Measurements from ENCODE around the gene MYOG. TPM values are rescaled to one million over a fixed set of nuclear protein-coding genes. Genes with fewer than 3 reads are reported as not detected.

Gene MYOG
- total and polyA plus RNA-seq, 2 of the 13 experiments (the other 11 are each of a cell fraction or from before 2014, with no cell fraction given) = not detected

- H3K36me3 ChIP-seq (replicated peaks in 1 of 2; ENCODE audit: control insufficient read depth in 1 of 2, insufficient read depth in 2 of 2, low read length in 2 of 2) = no peaks in the 10 kb centered on the region
- ATAC-seq (no peak), FAIRE-seq (no peak), DNase-seq (ENCODE audit: low spot score) (no peak)
- H3K27me3 ChIP-seq (ENCODE audit: control insufficient read depth in 1 of 2, insufficient read depth in 2 of 2, low read length in 2 of 2) = peaks cover under 1 to 2% of the 10 kb centered on the region in 2 experiments; a peak in 2 of 5 replicates
- H3K9ac ChIP-seq (ENCODE audit: insufficient read depth, low read depth, low read length) = no peak overlapping the region
- H3K4me1 ChIP-seq (ENCODE audit: insufficient read depth, low read length) = peaks cover 8% of the 10 kb centered on the region
- intact Hi-C loops (cut with micrococcal nuclease; ENCODE audit: unreplicated experiment) = no loop called here
- H3K4me2 ChIP-seq (ENCODE audit: low read depth, low read length) = no peak overlapping the region
- no peak overlapping the region for H3K4me3 ChIP-seq (replicated peaks in 1 of 3; ENCODE audit: insufficient read depth in 1 of 3, low read depth in 2 of 3, low read length in 3 of 3)
- BruUV-seq (replicated peaks) = no TSS peak
- no peak overlapping the region for H2AFZ ChIP-seq (ENCODE audit: low read length)
- H3K79me2 ChIP-seq (ENCODE audit: insufficient read depth, low read length) = no peaks in the 10 kb centered on the region
- in situ Hi-C loops (cut with HindIII; ENCODE audit: extremely low pct_ligation_motif_present, low pct_unique_long_range_greater_than_20kb) = no loop called here
- CTCF ChIA-PET (ENCODE audit: low intra/inter-chr PET ratio, low total read pairs) = no interaction called here
- POLR2A ChIA-PET = no interaction called here
- WGBS (ENCODE audit: low lambda C conversion rate) = 20% methylated on average over 8 of the region's 8 CpGs
- H4K20me1 ChIP-seq (ENCODE audit: insufficient read depth, low read length) = no peaks in the 10 kb centered on the region
- peaks cover 13% of the 10 kb centered on the region; the same call in 1 of the 2 replicates for H3K9me3 ChIP-seq (ENCODE audit: low read length)
- H3K27ac ChIP-seq (ENCODE audit: extremely low read length, insufficient read depth, low read length) = no peak overlapping the region
- TF ChIP-seq ZHX1 (CRISPR knock-in tag; IDR thresholded peaks at IDR 0.05; ENCODE audit: low read depth) (no peak), ZNF441 (CRISPR knock-in tag; IDR thresholded peaks at IDR 0.05; ENCODE audit: borderline replicate concordance) (no peak), FLYWCH1 (CRISPR knock-in tag; IDR thresholded peaks at IDR 0.05) (no peak), ZNF7 (CRISPR knock-in tag; IDR thresholded peaks at IDR 0.05) (no peak), ZNF619 (CRISPR knock-in tag; IDR thresholded peaks at IDR 0.05) (no peak), ZNF646 (CRISPR knock-in tag; IDR thresholded peaks at IDR 0.05) (no peak), ZFP36 (IDR thresholded peaks at IDR 0.05; ENCODE audit: borderline replicate concordance, low read depth, low read length, partially characterized antibody) (no peak), HNF1A (IDR thresholded peaks at IDR 0.05; ENCODE audit: low read depth) (no peak), HNF1A (CRISPR knock-in tag; IDR thresholded peaks at IDR 0.05; ENCODE audit: borderline replicate concordance) (no peak)
Observed at GRCh38 chr1:203098914-203099520, 13.2 kb upstream of the MYOG start.
